Adrenal gland (tissue), 12 donors: Measurements from ENCODE around the gene CCDC38. TPM values are rescaled to one million over a fixed set of nuclear protein-coding genes. Genes with fewer than 3 reads are reported as not detected.
A peak's percentile ranks its signal among the peaks of the same experiment; 100 is the strongest.

Source experiments
- DNase-seq, 7 donors: peaks; one replicate each; pipeline ENCODE4 v3.0.0-alpha.2; 2019 to 2020
- H3K27ac ChIP-seq, 5 donors: fragments of 200-600 bp; sonication (generic) in 4 of 5; 1 replicate in 3 of 5; 2 replicates in 2 of 5; pipeline versions ENCODE4 v1.5.1 to v1.8.0; 2016 to 2020; ENCODE audit warnings: mild to moderate bottlenecking in 1 of 5
- H3K27me3 ChIP-seq: fragments of 200-600 bp; 2 replicates; pipeline ENCODE4 v1.8.0; 2021
- H3K36me3 ChIP-seq, 2 donors: fragments of 200-600 bp; replicated peaks in 1 of 2; 1 replicate in 1 of 2; 2 replicates in 1 of 2; pipeline versions ENCODE4 v1.5.1 to v1.8.0; 2018 to 2022
- H3K4me1 ChIP-seq, 2 donors: fragments of 200-600 bp; replicated peaks in 1 of 2; 1 replicate in 1 of 2; 2 replicates in 1 of 2; pipeline versions ENCODE4 v1.5.1 to v1.8.0; 2018 to 2021
- H3K4me3 ChIP-seq, 4 donors: fragments of 200-600 bp; sonication (generic) in 3 of 4; one replicate each; pipeline ENCODE4 v1.5.1; 2016 to 2018
- H3K9me3 ChIP-seq, 3 donors: fragments of 200-600 bp; sonication (generic) in 1 of 3; replicated peaks in 1 of 3; 1 replicate in 2 of 3; 2 replicates in 1 of 3; pipeline versions ENCODE4 v1.5.1 to v1.8.0; 2016 to 2021
- POLR2A ChIP-seq, 2 donors: fragments of 450-650 bp; IDR thresholded peaks; one replicate each; pipeline ENCODE4 v1.6.1; 2017; ENCODE audit warnings: antibody characterized with exemption in 2 of 2, mild to moderate bottlenecking in 2 of 2, moderate library complexity in 1 of 2
- WGBS, 4 donors: extraction: QIAGEN DNeasy Blood & Tissue Kit in 2 of 4; methylation state at CpG; one replicate each; pipeline versions ENCODE4 v1.1.5 to v1.1.7; 2013 to 2017; 5-methylcytosine and 5-hydroxymethylcytosine counted together
- intact Hi-C, 2 donors: fragments of 100-400 bp; cut with DNase I; formaldehyde crosslinking; loops; one replicate each; pipeline versions ENCODE4 v1.14.1 to v1.15.0; 2022 to 2023
- polyA plus RNA-seq, 3 donors: library from polyadenylated mRNA; stranded (reverse); fragments of 200-250 nt in 2 of 3; fragments of 350-450 nt in 1 of 3; fragmentation: Illumina TruSeq in 1 of 3; extraction: RNeasy Lipid Tissue Mini Kit (QIAGEN cat#74804) in 1 of 3; gene quantifications; one replicate each; pipeline ENCODE4 v1.2.3, GENCODE V29; 2013 to 2014
- total RNA-seq, 9 donors: library from RNA; depleted of rRNA in 4 of 9; stranded (reverse); fragments of >200 nt in 4 of 9; fragments of 120-200 nt in 1 of 9; fragmentation: NEBNext Ultra II Directional in 1 of 9; extraction: Animal tissue kit (Norgen Biotek cat#: 25700) in 1 of 9; gene quantifications; one replicate each; pipeline versions ENCODE4 v1.1.0 to v1.2.4, GENCODE V29; 2013 to 2023
- TF ChIP-seq, protein P1 (sequence below), 6 experiments: fragments of 450-650 bp in 4 of 6; fragments of 200-600 bp in 2 of 6; sonication (generic) in 1 of 6; IDR thresholded peaks; 1 replicate in 5 of 6; 2 replicates in 1 of 6; pipeline versions ENCODE4 v1.5.1 to v1.8.0; 2016 to 2021; ENCODE audit warnings: antibody characterized with exemption in 6 of 6, mild to moderate bottlenecking in 2 of 6, moderate library complexity in 1 of 6
- donor health status: healthy with polysubstance abuse.
- donor health status: Bipolar disorder and iron deficiency.
- donor health status: DM: yes; HTN: yes; CAD: no.
- donor health status: DM: no; HTN: no; CAD: no.
- donor health status: DM: no; HTN: no; CAD: no.
- donor health status: DM: yes; HTN: yes; CAD: no.

The CCDC38 gene
- total and polyA plus RNA-seq, 12 donors, result 0.12 to 3.3 (median 0.76) TPM; not detected in 2

DNA sequence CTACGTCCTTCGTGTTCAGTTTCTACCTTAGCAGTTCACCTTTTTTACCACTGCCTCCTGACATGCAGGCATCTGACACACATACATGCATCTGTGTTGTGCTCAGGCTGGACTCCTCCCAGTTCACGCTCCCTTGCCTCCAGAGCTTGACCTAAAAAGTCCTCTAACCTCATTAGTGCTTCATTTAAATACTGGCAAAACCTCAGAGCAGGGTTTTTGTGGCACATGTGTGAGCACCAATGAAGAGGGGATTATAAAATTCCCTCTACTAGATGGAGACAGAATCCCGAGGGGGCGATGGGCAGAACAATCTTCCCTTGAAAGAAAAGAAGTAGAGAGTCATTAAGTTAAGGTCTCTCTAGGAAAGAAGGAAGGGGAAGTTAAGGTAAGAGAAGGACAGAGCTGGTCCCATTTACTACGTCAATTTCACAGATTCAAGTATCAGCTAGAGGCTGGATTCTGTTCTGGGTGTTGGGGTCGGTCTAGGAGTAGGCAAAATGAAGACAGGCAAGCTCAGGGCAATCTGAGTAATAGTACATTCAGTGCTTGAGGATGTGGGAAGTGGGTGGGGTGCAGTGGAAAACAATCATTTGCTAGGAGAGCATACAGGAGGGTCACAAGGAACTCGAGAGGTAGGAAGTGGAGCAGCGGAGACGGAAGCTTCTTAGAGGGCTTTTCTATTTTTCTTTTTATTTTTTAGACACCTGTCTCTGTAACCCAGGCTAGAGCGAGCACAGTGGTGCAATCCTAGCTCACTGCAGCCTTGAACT is 46.3 kb upstream of the CCDC38 start:
- no peaks in the 10 kb centered on the region for H3K27me3 ChIP-seq
- intact Hi-C loops, result no loop called here
- no peaks in the 10 kb centered on the region for H3K4me1 ChIP-seq
- no peak for DNase-seq
- H3K36me3 ChIP-seq, result no peaks in the 10 kb centered on the region
- no peaks in the 10 kb centered on the region for H3K9me3 ChIP-seq
- TF ChIP-seq, protein P1, sequence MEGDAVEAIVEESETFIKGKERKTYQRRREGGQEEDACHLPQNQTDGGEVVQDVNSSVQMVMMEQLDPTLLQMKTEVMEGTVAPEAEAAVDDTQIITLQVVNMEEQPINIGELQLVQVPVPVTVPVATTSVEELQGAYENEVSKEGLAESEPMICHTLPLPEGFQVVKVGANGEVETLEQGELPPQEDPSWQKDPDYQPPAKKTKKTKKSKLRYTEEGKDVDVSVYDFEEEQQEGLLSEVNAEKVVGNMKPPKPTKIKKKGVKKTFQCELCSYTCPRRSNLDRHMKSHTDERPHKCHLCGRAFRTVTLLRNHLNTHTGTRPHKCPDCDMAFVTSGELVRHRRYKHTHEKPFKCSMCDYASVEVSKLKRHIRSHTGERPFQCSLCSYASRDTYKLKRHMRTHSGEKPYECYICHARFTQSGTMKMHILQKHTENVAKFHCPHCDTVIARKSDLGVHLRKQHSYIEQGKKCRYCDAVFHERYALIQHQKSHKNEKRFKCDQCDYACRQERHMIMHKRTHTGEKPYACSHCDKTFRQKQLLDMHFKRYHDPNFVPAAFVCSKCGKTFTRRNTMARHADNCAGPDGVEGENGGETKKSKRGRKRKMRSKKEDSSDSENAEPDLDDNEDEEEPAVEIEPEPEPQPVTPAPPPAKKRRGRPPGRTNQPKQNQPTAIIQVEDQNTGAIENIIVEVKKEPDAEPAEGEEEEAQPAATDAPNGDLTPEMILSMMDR (IDR thresholded peaks at IDR 0.05), result no peak
- TF ChIP-seq POLR2A (IDR thresholded peaks at IDR 0.05), result no peak
- H3K4me3 ChIP-seq, result no peak overlapping the region
- H3K27ac ChIP-seq, result no peak overlapping the region
- 76 to 81% (median 77%) methylated on average over 11 of the region's 11 CpGs for WGBS, 4 donors

GRCh38 chr12:95986635-95987570 is 44.5 kb upstream of the CCDC38 start:
- no peaks in the 10 kb centered on the region for H3K36me3 ChIP-seq
- no peaks in the 10 kb centered on the region for H3K27me3 ChIP-seq
- DNase-seq, result no peak
- TF ChIP-seq, protein P1 (IDR thresholded peaks at IDR 0.05), result no peak
- no peak for TF ChIP-seq POLR2A (IDR thresholded peaks at IDR 0.05)
- no peaks in the 10 kb centered on the region for H3K9me3 ChIP-seq
- intact Hi-C loops, result no loop called here
- WGBS, 4 donors, result 82 to 86% (median 86%) methylated on average over 14 of the region's 14 CpGs
- no peak overlapping the region for H3K4me3 ChIP-seq
- H3K4me1 ChIP-seq, result no peaks in the 10 kb centered on the region
- no peak overlapping the region for H3K27ac ChIP-seq

DNA sequence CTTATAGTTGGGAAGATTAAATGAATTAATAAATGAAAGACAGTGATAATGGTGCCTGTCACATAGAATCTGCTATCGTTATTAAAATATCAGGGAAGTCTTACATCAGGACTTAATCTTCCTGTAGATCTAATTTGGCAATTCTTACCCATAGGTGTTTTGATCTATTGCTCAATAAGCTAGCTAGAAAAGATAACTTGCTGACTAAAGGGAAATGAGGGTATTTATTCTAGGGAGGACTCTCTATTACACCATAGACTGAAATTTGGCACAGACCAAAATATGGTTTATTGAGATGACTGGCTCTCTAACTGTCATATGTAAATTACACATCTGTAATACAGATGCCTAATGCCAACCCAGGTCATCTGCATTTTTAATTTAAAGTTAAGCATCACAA is 42.3 kb upstream of the CCDC38 start:
- Histone ChIP-seq H3K27ac (no peak overlapping the region), H3K9me3 (no peaks in the 10 kb centered on the region), H3K4me1 (no peaks in the 10 kb centered on the region), H3K27me3 (no peaks in the 10 kb centered on the region), H3K36me3 (no peaks in the 10 kb centered on the region), H3K4me3 (peak overlapping the region in 1 of 4 donors; percentile 14)
- DNase-seq, result no peak
- TF ChIP-seq, protein P1 (IDR thresholded peaks at IDR 0.05), result no peak
- no peak for TF ChIP-seq POLR2A (IDR thresholded peaks at IDR 0.05)
- WGBS, 4 donors, result 81 to 88% (median 85%) methylated on average over 1 of the region's 1 CpG
- intact Hi-C loops, result no loop called here

DNA sequence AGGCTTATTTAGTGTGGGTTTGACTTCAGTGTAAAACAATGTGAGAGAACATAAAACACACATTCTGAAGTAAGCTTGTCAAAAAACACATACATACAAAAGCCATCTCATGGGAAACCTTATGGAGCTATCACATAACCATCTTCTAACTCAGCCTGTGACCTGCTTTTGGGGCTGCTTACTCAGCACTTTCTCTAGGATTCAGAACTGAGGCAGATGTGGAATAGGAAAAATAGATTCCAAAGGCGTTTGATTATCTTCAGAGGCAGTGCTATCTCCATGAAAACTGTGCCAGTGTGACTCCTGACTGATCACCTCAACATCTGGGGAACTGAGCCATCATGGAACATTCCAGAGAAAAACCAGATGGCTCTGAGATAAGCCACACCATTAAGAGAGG is 40.2 kb upstream of the CCDC38 start:
- DNase-seq, result no peak
- no peak overlapping the region for H3K27ac ChIP-seq
- 75 to 87% (median 78%) methylated on average over 1 of the region's 1 CpG for WGBS, 4 donors
- TF ChIP-seq, protein P1 (IDR thresholded peaks at IDR 0.05), result no peak
- no peak for TF ChIP-seq POLR2A (IDR thresholded peaks at IDR 0.05)
- intact Hi-C loops, result no loop called here
- no peaks in the 10 kb centered on the region for H3K9me3 ChIP-seq
- H3K4me1 ChIP-seq, result no peaks in the 10 kb centered on the region
- no peaks in the 10 kb centered on the region for H3K36me3 ChIP-seq
- no peak overlapping the region for H3K4me3 ChIP-seq
- no peaks in the 10 kb centered on the region for H3K27me3 ChIP-seq
